ENCODE measurements around the gene ADGRV1.
"Not testable (repeated sequence)": the region's sequence is repeated elsewhere in the genome, so short reads cannot be mapped to it uniquely, and the experiment has no call there.

The ADGRV1 gene

DNA sequence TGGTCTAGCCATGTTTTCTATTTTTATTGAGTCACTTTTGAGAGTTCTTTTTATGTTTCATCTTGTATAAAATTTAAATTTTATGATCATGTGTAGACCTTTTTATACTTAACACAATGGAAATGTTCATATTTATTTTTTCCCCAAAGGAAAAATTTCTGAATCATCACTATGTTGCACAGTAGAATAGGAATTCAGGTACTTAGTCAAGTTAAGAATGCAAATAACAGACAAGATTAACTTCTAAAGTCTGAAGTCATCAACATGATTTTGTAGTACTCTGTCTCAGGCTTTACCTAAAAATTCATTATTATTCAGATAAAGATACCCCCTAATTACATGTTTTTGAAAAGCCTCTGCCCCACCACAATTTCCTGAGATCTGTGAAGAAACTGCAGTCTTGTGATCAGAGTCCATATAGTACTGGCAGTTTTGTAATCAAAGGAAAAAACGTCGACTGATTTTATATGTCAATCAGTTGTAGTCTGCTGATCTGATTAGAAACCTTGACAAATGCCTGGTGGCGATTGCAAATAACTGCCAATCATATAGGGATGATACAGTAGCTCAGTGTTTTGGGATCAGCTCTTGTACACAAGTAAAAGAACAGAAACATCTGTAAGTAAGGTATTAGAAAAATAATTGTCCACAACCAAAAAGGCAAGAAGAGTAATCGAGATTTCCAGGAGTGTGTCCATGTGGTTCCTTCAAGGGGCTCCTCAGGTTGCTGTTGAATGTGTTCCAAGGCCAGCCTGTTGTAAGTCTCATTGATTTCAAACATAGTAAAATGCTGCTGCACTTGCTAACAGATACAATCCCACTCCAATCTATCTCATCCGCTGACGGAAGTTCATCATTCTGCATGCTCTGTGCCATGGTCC lies 472.2 kb downstream of the ADGRV1 start:
- DNase-seq (ENCODE audit: low read depth): no peak

DNA sequence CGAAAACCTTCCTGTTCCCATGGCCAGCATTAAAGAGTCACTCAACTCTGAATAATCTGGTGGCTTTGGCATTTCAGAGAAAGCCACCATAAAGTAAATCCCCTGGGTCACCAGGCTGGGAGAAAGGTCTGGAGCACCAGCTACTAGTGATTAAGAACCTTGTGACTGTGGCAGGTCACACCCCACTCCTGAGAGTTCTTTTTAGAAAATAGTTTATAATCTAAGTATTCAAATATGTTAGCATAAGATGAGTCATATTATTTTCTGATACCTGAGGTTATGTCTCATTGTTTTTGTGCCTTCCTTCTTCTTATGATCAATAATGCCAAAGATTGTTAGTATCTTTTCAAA lies 472.8 kb downstream of the ADGRV1 start:
- DNase-seq (ENCODE audit: low read depth): no peak

DNA sequence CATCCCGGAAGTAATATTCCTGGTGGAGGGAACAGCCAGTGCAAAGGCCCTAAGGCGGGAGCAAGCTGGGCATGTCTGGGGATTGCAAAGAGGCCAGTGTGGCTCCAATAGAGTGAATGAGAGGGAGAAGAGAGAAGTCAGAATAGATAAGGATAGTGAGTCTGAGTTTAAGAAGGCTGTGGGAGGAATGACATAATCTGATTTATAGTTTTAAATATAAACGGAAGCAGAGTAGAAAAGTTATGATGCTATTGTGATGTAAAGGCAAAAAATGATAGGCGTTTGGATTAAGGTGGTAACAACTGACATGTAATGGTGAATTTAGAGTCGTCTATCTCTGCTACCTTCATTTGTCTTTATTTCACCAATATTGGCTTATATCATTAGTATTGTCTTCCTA lies 473.5 kb downstream of the ADGRV1 start:
- DNase-seq (ENCODE audit: low read depth): no peak

DNA sequence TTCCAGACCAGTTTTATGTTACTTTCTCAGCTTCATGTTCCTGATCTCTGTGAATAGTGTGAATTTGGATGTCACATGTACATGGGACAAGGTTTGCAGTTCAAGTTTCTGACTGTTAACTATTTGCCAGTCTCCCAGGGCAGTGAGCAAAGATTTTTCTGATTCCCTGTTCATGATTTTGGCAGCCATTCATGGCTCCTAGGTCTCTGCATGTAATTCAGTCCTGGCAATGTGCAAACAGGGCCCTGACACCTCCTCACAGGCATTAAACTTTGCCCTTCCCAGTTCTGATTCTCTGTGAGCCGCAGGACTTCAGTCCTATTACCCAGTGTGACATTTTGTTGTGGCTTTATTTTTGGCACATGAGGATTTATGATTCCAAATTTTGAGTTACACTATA lies 474.8 kb downstream of the ADGRV1 start:
- no peak for DNase-seq (ENCODE audit: low read depth)

DNA sequence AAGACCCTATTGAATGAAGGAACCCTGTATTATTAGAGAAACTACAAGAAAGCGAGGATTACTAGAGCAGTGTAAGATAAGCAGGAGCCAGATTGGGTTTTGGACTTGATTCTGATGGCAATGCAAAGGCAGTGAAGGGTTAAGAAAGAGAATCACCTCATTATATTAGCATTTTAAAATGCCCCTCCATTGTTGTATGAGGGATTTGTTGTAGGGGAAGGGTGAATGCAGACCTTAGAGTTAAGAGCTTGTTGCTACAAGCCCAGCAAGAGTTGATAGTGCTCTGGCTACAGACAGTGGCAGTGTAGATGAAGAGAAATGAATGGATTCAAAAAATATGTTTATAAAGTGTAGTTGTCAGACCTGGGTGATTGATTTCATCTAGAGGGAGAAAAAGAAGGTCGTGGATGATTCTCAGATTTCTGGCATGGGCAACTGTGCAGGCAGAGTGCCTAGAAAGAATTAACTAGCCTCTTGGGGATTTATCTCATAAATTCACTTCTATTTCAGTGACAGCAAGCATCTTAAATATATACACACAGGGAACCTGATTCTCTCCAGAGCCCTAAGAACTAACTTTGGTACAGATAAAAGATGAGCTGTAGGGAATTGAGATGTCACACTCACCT lies 479.7 kb downstream of the ADGRV1 start:
- DNase-seq (ENCODE audit: low read depth): peak; percentile 24

DNA sequence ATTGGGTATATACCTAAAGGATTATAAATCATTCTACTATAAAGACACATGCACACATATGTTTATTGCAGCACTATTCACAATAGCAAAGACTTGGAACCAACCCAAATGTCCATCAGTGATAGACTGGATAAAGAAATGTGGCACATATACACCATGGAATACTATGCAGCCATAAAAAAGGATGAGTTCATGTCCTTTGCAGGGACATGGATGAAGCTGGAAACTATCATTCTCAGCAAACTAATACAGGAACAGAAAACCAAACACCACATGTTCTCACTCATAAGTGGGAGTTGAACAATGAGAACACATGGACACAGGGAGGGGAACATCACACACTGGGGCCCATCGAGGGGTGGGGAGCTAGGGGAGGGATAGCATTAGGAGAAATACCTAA lies 482.5 kb downstream of the ADGRV1 start:
- not testable (repeated sequence) for DNase-seq (ENCODE audit: low read depth)

DNA sequence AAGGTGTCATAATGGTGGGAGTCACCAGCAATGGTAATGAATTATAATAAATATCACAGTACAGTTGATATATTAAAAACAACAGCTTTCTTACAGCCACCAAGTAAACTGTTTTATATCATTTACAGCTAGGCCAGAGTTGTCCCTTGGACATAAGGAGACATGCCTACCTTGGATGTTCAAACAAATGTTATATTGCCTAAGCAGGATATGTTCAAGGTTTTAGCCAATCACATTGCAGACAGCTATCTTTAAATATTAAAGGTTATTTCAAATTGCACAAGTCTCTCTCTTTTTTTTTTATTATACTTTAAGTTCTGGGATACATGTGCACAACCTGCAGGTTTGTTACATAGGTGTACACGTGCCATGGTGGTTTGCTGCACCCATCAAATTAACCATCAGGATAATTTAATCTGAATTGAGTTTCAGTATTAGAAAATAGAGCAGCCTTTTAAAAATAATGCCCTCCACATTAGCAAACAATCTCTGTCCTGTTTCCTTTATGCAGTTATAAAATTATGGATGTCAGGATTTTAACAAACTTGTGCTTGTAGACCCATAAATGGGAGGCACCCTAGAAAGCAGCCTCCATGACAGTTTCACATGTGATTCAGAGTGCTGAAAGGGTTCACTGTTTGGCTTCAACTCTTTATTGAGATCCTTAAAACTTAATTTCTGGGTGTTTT lies 483.8 kb downstream of the ADGRV1 start:
- no peak for DNase-seq (ENCODE audit: low read depth)

DNA sequence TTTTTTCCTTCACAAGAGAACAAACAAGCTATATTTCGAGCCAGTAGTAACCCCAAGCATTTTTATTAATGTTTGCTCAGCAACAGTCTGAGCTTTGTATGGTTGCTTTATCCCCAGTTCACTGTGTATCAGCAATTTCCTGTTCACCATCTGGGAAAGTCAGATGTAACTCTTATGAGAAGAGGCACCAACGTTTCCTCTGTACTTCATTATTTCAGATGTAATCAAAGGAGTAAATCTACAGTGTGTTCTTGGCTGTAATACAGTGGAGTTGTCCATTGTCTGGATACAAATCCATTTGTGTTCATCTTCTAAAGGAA lies 484.3 kb downstream of the ADGRV1 start:
- DNase-seq (ENCODE audit: low read depth): no peak

DNA sequence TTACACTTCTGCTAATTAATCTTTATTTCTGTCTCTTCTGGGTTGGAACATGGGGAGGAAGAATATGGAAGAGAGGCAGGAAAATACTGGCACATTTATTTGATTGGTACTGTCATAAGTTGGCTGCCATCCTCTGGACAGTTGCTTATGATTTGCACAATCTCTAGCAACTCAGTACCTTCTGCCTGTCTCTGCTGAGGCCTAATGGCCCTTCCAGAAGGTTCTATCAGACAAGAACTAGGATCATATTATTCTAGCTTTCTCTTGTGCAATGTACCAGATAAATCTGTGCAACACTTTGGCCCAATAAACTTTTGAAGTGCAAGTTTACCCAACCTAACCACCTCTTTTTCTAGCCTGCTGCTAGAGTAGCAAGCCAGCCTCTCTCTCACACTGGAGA lies 489.5 kb downstream of the ADGRV1 start:
- DNase-seq (ENCODE audit: low read depth): peak; percentile 52

DNA sequence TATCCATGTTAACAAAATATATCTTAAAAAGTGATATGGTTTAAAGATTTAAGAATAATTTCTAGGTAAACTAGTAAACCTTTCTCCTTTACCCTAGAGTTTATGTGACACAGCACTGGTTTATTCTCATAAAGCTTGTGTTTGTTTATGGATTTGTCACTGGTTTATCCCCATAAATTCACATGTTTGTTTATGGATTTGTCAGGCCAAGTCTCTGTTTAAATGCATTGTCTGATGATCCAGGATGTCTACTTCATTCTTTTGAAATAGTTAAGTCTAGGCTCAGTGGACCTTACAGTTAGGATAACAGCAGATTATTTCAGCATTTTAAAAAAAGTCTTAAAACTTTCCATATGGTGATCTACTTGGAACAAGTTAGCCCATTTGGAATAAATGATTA lies 490.5 kb downstream of the ADGRV1 start:
- no peak for DNase-seq (ENCODE audit: low read depth)

DNA sequence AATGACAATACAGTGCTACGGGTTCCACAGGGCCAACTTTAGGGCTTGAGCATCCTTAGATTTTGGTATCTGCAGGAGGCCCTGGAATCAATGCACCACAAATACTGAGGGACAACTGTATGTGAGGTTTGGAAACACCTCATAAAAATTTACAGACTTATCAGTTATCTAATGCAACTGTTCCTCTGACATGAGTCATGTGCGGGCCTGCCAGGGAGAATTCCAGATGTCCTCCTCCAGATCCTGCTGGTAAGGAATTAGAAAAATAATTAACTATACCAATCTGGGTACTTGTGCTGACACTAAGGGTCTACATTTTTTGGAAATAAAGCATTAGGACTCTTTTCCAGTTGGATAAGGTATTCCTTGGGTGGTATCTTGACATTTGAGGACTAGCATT lies 491.2 kb downstream of the ADGRV1 start:
- no peak for DNase-seq (ENCODE audit: low read depth)

DNA sequence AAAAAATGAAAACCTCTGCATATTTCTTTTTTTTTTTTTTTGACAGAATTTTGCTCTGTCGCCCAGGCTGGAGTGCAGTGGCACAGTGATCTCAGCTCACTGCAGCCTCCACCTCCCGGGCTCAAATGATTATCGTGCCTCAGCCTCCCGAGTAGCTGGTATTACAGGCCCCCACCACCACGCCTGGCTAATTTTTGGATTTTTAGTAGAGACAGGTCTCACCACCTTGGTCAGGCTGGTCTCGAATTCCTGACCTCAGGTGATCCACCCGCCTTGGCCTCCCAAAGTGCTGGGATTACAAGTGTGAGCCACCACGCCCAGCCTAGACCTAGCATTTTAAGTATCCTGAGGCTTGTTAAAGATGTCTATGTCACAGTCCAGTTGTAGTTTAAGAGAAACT lies 493.8 kb downstream of the ADGRV1 start:
- not testable (repeated sequence) for DNase-seq (ENCODE audit: low read depth)

DNA sequence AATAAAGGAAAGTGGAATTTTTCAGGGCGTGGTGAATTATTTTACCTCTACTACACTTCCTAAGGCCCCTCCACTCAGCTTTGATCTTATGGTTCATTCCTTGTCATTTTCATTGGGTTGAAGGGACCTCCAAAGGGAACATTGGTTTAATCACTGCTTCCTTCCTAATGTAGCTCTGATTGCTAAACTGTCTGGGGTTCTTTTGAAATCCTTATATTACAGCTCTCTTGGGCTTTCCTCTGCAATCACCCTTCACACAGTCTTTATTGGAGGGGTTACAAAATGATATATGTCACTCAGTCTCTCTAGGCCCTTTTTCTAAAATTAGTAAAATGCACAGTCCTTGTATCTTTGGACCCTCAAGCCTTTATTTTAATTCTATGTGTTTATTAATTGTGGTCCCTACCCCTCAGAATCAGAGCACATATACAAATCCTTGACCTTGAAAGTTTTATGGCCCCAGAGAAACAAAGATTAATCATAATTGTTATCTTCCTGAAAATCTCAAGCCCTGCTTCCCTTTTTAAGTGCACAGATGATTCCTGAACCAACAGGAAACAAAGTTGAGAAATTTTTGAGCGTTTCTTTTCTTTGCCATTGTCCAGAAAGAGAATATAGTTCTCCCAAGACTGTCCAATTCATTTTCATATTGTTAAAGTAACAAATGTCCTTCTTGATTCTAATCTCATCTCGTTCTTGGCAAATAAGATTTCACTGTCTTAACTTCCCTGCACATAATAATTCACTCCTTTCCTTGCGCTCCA lies 494.6 kb downstream of the ADGRV1 start:
- peak; percentile 33 for DNase-seq (ENCODE audit: low read depth)

DNA sequence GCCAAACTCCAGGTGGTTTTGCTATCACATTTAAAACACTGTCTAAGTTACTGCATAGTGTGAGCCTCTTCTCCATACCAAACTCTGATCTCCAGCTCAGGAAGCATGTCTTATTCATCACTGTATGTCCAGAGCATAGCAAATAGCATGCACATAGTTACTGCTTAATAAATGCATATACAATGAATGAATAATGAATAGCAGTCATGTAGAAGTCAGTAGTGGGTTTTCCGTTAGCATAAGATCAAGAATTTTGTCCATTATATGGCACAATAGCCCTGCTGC lies 495.1 kb downstream of the ADGRV1 start:
- no peak for DNase-seq (ENCODE audit: low read depth)

DNA sequence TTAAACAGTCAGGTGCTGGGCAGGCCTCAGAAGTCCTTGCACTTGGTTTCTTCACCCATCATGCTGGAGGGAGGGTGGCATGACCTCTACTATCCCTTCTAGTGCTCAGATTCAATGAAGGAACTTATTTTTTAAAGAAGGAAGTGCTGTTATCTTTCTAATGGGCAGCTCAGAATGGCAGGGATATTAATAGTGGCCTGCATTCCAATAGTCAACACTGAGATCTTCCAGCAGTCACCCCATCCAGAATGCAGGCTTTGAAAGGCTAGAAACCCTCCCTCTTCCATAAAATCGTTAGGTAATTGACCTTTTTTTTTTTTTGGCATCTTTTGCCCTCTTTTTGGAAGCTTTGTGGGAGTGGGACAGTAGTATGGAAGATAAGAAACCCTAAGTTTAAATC lies 499.6 kb downstream of the ADGRV1 start:
- DNase-seq (ENCODE audit: low read depth): no peak

DNA sequence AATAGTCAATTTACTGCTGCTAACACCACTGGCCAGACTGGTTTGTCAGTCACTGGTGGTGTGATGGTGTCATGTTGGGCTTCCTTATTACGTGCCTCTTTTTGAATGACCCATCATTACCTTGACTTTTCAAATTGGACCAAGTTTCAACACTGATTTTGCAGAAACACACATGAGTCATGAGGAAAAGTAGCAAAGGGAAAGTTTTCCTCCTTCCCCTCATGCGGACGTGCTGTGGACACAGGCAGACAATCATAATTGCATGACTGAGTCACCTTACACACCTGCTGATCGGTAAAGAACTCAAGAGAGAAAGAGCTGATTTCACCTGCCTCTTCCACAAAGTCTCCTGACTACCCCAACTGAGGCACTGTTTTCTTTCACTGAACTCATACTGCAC lies 500.0 kb downstream of the ADGRV1 start:
- DNase-seq (ENCODE audit: low read depth): no peak

DNA sequence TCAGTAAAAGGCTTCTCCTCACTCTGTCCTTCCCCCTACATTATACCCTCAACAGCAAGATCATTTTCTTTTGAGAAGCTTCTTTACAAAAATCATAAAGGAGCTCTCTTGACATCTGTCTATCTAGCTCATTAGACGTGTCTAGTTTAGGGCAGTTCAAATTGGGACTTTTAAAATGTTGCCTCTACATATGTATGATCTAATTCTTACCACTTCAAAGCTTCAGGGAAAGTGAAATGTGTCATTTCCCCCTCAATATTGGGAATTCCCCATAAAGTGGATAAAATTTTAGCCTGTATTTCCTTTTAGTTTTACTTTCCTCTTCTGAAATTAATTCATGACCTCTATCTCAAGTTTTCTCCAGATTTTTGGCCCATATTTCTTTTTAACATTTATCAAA lies 500.8 kb downstream of the ADGRV1 start:
- no peak for DNase-seq (ENCODE audit: low read depth)

DNA sequence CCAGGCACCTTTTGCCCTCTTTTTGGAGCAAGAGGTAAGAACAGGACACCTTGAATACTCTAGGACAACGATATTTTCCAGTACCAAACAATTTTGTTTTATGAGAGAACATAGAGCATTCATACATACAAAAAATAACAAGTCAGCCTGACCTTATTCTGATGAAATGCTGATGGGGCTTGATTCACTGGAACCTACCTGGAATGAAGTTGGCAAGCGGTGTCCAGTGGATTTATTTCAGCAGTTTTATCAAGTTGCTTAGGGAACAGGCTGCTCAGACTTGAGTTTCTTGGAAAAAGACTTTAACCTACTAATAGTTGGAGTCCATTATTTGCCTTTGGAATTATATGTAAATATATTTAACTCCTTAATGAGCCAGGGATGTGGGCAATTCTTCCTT lies 502.5 kb downstream of the ADGRV1 start:
- DNase-seq (ENCODE audit: low read depth): no peak

DNA sequence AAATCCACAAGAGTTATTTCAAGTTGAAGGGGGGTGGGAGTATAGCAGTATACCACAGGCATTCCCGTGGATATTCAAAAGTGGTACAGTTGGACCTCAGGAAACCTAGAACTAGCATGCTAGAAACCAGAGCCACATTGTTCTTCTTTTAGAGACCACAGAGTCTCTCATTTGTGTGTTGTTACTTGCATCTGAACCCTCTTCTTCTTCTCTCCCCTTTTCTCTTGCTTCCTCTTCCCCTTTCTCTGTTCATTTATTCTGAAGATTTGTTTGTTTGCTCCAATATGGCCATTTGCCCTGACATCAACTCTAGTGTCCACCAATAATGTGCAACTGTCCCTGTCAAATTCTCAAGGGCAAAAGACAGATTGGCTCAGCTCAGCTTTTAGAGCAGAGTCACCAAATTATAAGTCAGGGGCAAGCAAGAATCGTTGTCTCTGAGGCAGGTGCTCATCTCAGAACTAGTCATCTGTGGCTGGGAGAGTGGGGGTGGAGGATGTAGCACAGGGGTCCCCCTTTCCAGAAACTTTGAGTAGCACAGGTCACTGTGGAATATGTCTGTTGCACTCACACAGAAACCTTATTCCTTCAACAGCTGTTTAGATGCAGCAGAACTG lies 503.5 kb downstream of the ADGRV1 start:
- DNase-seq (ENCODE audit: low read depth): no peak

DNA sequence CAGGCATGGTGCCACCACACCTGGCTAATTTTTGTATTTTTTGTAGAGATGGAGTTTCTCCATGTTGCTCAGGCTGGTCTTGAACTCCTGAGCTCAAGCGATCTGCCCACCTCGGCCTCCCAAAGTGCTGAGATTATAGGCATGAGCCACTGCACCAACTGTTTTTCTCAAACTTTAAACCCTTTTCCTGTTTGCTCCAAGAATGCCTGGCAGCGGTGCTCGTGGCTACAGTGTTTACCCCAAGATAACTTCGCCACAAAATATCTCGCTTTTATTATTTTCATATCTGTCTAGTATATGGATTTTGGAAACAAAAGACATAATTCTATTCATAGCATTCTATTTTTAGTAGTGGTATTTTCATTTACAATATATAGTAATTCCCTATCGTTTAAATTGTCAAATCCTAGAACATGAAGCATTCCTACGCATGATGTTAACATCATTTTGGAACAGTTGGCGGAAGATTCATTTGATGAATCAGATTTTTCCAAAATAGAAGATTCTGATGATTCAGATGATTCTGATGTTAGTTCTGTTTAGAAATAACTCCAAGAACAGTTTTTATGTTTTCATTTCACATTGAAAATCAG lies 504.6 kb downstream of the ADGRV1 start:
- peak; percentile 80 for DNase-seq (ENCODE audit: low read depth)

DNA sequence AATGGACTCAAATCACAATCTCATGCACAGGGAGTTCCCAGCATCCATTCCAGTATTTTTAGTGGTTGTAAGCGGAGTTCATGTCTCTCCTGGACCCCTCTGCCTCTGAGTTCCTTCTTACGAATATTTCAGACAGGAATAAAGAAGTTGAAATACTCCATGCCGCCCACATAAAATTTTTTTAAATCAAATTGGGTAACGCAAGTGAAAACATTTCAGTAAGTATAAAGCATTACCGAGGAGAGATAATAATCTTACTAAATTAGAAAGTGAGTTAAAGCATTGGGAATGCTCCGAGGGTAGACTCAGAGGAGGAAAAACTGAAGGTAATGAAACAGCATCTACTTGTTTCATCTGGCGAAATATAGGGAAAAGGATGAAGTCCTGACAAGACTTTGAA lies 506.9 kb downstream of the ADGRV1 start:
- no peak for DNase-seq (ENCODE audit: low read depth)

DNA sequence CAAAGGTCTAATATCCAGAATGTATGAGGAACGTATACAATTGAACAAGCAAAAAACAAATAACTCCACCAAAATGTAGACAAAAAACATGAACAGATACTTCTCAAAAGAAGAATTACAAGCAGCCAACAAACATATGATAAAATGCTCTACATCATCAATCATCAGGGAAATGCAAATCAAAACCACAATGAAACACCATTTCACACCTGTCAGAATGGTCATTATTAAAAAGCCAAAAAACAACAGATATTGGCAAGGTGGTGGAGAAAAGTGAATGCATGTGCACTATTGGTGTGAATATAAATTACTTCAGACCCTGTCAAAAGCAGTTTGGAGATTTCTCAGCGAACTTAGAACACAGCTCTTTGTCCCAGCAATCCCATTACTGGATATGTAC lies 510.8 kb downstream of the ADGRV1 start:
- no peak for DNase-seq (ENCODE audit: low read depth)

Data from fibroblast of gingiva (primary cell).